AG09319 (cell line): ENCODE results near the gene LRRFIP2.
"Not testable (repeated sequence)": the region's sequence is repeated elsewhere in the genome, so short reads cannot be mapped to it uniquely, and the experiment has no call there.

Source experiments
- DNase-seq: peaks from one replicate; pipeline ENCODE4 v3.0.0-alpha.2; 2010; ENCODE audit warnings: low read depth; ENCODE audit errors: extremely low read depth
- TF ChIP-seq, protein P1 (sequence below): IDR thresholded peaks from 2 replicates; pipeline ENCODE4 v1.5.1; 2011; ENCODE audit warnings: low read depth, mild to moderate bottlenecking, inconsistent platforms, low read length, moderate library complexity

LRRFIP2 gene

DNA sequence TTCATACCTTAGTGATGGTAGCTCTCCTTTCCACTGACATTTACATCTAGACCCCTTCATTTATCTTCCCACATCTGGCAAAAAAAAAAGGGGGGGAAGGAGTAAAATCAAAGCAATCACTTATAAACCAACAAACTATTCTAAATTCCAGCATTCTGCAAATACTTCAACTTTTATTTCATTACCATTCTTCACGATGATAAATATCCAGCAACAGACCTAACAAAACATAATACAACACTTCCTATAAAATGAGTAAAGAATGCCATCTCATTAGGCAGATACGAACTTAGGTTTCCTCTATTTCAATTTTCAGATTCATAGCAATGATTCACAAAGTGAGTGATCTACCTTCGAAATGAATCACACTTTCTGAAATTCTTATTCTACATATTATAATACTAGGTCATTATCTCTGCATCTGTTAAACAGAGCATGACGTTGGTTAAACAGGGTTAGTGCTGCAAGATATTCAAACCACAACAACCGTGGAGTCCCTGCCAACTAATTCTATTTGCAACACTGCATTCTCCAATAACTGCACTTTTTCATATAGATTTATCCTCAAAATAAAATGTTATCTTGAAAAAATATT, at the start of gene LRRFIP2:
Gene LRRFIP2 (minus strand): TSS at position 51 of the 595 bp plus-strand sequence. CDS start 25,599 bp downstream, outside the sequence.
- no peak for DNase-seq
- TF ChIP-seq, protein P1, sequence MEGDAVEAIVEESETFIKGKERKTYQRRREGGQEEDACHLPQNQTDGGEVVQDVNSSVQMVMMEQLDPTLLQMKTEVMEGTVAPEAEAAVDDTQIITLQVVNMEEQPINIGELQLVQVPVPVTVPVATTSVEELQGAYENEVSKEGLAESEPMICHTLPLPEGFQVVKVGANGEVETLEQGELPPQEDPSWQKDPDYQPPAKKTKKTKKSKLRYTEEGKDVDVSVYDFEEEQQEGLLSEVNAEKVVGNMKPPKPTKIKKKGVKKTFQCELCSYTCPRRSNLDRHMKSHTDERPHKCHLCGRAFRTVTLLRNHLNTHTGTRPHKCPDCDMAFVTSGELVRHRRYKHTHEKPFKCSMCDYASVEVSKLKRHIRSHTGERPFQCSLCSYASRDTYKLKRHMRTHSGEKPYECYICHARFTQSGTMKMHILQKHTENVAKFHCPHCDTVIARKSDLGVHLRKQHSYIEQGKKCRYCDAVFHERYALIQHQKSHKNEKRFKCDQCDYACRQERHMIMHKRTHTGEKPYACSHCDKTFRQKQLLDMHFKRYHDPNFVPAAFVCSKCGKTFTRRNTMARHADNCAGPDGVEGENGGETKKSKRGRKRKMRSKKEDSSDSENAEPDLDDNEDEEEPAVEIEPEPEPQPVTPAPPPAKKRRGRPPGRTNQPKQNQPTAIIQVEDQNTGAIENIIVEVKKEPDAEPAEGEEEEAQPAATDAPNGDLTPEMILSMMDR: no peak

GRCh38 chr3:37223576-37223975, 49.2 kb upstream of the LRRFIP2 start:
- no peak for DNase-seq
- TF ChIP-seq, protein P1: no peak

DNA sequence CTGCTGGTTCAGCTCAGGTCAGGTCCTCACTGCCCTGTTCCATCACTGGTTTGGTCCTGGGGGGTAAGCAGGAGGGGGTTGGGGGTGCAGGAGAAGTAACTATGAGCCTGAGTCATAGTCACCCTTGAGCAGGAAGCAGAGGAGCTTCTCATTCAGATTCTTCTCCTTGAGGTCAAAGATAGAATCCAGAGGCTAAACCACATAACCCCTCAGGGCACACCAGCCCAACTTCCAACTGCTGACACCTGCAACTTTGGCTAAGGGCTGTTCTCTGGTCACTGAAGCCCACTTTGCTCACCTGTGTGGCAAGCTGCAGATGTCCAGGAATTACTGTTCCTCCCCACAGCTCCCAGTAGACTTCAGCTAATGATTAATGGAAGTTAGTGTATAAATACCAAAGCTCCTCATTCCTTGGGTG, 48.8 kb upstream of the LRRFIP2 start:
- DNase-seq: no peak
- TF ChIP-seq, protein P1: no peak

- not testable (repeated sequence) for DNase-seq
Measured at GRCh38 chr3:37222542-37222941, 48.2 kb upstream of the LRRFIP2 start.

DNA sequence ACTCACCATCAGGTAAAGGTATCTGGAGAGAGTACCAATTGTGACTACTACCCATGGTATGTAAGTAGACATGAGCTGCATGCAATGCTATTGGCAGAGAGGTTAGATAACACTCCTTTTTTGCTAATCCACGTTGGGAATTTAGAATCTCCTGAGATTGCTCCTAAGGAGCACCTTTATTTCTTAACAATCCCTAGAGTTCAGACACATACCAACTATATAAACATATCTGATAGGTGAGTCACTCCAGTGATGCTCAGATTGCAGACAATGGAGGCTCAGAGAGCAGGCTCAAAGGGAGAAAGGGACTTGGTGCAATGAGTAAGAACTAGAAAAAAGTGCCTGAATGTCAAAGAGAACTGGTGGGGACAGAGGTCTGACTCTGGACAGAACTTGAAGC, 47.0 kb upstream of the LRRFIP2 start:
- DNase-seq: no peak
- TF ChIP-seq, protein P1: no peak

DNA sequence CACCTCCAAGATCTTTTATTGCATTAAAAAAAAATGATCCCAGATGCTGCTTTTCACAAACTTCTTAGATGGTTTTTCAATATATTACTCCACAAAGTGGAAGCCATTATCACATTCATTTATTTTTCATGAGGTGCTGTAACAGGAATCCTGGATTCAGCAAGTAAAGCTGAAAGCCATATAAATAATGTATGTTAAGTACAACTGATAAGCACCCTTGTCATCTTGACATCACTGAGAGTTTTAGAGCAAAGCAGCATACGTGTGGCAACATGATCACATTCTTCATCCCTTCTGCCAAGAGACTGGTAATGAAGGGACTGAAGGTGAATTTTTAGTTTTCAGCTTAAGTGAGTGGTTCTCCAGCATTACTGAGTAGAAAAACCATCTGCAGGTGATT, 44.9 kb upstream of the LRRFIP2 start:
- TF ChIP-seq, protein P1: no peak
- no peak for DNase-seq

GRCh38 chr3:37218206-37218605, 43.8 kb upstream of the LRRFIP2 start:
- no peak for DNase-seq
- TF ChIP-seq, protein P1: no peak
